GM19193 (cell line): ENCODE results near the gene MUC5B.

Source experiments
- POLR2A ChIP-seq: IDR thresholded peaks from 4 replicates; pipeline ENCODE4 v1.6.1; 2011; ENCODE audit not compliant: insufficient read depth, insufficient read length; ENCODE audit errors: extremely low read depth

The MUC5B gene

DNA sequence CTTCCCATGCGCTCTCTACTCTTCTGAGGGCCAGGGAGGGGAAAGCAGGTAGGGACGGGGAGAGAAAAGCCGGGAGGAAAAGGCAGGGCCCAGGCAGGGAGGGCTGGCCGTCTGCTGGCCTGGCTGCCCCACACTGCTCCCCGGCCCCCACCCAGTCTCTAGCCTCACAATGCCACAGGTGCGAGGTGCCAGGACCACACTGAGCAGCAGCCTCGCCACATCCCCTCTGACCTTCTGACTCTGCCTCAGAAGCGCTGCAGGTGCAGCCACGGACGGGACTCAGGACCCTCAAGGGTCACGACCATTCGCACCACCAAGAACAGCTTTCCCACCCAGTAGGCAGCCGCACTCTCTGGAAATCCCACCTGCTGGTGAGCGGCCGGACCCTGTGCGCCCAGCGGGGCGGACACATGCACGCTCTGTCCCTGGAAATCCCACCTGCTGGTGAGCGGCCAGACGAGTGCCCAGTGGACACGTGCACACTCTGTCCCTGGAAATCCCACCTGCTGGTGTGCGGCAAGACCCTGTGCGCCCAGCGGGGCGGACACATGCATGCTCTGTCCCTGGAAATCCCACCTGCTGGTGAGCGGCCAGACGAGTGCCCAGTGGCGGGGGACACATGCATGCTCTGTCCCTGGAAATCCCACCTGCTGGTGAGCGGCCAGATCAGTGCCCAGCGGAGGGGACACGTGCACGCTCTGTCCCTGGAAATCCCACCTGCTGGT is 66.5 kb downstream of the MUC5B start:
- TF ChIP-seq POLR2A = no peak

DNA sequence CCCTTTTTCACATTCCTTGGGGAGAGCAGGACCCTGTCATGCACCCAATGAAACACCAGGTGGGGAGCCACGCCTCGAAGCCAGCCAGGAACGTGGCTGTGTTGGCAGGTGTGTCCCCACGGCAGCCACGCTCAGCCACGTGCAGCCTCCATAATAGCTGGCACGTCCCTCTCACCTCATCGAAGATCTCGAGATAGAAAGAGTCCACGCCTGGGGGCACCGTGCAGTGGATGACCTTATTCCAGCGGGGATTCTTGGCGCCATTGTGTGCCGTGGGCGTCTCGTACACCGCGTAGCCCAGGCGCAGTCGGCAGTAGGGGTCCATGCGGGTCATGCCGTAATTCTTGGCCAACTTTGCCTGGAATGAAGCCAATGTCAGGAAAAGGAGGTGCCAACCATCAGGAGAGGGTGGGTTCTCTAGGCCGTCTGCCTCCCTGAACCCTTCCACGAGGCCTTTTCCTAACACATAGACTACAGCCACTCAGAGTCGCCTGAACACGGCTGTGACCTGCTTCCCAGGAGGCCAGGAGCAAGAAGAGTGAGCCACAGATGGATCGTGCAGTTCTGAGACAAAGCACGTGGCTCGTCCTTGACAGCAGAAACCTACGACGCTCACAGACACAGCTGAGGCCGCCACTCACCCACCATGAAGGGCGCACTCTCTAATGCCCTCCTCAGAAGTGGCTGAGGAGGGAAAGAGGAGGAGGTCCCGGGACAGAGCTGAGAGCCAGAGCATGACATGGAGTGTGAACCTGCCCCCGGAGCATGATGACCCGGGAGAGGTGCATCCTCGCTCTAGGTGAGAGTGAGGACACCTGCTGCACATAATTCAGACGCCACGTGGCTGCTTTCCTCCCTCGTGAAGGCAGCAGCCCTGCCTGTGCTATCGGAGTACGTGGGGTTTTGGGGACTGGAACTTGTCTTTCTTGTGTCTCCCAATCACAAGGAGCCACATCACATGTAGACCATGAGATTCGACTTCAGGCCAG is 67.5 kb downstream of the MUC5B start:
- no peak for TF ChIP-seq POLR2A

DNA sequence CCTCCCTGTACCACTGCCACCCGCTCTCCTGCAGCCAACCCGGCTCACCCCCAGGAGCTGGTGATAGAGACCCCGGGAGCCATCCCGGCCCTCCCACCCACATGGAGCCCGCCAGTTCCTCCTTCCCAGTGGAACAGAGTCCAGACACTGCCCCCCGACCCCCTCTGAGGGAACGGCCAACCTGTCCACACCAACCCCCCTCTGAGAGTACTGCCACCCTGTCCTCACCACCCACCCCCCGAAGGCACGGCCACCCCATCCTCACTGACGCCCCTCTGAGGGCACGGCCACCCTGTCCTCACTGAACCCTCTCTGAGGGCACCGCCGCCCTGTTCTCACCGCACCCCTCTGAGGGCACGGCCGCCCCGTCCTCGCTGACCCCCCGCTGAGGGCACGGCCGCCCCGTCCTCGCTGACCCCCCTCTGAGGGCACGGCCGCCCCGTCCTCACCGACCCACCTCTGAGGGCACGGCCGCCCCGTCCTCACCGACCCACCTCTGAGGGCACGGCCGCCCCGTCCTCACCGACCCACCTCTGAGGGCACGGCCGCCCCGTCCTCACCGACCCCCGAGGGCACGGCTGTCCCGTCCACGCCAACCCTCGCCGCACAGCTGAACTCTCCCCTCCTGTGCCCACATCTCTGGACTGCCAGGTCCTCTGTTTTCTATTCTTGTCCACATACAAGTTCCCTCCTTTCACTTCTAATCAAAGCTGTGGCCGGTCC is 68.6 kb downstream of the MUC5B start:
- no peak for TF ChIP-seq POLR2A

DNA sequence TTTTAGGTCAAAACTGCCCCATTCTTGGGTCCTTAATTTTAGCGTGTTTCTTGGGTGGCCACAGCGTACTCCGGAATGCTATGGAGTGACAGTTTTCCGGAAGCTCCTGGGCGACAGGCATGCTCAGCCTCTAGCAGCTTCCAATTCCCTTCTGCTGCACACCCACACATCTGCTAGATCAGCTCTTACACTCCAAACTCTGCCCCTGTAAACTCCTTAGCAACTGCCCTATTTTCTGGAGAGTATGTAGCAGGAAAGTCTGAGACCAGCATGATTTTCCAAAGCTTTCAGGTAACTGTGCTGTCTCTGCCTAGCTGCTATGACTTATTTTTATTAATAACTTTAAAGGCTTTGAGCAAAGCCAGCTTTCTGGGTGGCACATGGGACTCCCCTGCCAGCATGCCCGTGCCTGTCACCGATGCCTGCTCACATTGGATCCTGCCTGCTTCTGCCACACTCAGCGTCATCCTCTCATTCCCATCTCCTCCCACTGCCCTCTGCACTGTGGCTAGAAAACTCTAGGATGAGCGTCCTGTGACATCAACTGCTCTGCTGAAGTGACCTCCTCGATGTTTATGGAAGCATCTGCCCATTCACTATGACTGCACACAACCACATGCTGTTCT is 69.3 kb downstream of the MUC5B start:
- TF ChIP-seq POLR2A = no peak

DNA sequence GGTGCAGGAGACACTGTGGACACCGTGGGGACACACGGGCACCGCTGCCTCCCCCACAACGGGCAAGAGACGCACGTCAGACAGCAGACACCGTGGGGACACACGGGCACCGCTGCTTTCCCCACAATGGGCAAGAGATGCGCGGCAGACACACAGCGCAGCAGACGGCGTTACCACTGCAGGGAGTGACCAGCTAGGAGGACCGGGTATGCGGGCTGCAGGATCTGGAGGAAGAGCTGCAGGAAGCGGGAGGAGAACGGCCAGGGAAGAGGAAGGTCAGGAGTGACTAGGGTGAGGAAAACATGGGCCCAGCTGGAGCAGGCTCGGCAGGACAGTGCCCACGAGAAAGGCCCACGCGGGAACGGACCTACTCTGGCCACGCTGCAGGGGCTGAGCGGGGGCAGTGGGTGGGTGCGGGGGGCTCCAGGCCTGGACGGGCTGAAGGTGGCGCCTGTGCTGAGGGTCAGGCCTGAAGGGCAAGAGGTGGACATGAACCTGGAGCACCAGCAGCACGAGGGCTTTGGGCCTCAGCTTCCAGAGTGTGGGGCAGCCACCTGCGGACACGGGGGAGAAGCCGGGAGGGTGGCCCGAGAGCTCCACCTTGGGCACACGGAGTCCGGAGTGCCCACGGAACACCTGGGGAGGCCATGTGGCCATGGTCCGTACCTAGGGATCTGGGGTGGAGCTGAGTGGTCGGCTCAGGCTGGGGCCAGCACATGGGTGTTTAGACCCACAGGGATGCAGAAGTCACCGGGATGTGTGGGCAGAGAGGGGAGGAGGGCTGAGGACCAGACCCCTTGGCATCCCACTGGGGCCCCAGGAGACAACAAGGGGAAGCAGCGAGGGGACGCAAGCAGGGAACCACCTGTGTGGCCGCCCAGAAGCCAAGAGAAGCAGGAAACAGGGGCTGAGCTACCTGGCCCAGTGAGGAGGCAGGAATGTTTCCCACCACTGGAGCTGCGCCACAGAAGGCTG is 70.1 kb downstream of the MUC5B start:
- no peak for TF ChIP-seq POLR2A

GRCh38 chr11:1293619-1294015 is 70.8 kb downstream of the MUC5B start:
- TF ChIP-seq POLR2A = no peak

DNA sequence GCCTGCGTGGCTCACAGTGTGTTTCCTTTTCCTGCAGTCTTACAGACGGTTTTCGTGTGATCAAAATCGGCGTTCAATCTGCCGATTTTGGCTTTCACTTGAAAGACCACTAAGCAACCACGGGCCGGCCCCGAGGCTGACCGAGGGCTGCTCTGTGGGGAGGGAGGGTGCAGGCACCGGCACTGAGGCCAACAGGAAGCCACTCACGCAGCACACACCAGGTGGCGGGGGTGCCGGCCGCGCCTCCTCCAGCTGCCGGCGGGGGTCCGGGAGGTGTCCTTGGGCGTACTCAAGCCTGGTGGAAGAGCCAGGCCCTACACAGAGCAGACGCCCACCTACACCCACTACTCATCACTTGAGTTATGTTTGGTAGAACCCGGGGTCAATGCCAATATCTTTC is 72.2 kb downstream of the MUC5B start:
- no peak for TF ChIP-seq POLR2A

DNA sequence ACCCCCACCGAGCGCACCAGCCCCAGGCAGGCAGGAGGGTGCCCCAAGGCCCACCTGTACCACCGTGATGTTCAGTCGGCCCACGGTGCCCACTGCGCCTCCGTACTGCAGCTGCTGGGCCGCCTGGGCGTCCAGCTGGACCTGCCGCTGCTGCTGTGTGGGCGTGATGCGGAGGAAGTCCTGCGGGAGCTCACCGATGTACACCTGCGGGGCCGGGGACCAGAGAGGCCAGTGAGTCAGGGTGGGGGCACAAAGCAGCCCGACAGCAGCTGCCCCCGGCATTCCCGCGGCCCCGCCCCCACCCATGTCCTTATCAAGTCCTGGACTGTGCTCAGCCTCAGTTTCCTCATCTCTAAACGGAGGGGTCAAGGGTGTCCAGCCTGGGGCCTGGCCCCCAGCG is 72.7 kb downstream of the MUC5B start:
- no peak for TF ChIP-seq POLR2A

- TF ChIP-seq POLR2A = no peak
These were observed 73.4 kb downstream of the MUC5B start for GRCh38 chr11:1296287-1296686.

- no peak for TF ChIP-seq POLR2A
These were observed 74.2 kb downstream of the MUC5B start for GRCh38 chr11:1297011-1297575.

GRCh38 chr11:1297576-1298473 is 75.0 kb downstream of the MUC5B start:
- TF ChIP-seq POLR2A = no peak
